ENCODE measurements around the gene SPSB1.

- TF ChIP-seq CTCF (IDR thresholded peaks at IDR 0.05), result no peak
- TF ChIP-seq POLR2A (IDR thresholded peaks at IDR 0.05), result no peak
These were observed 48.7 kb downstream of the SPSB1 start for GRCh38 chr1:9341301-9341845.

Measured in prostate gland (tissue), 2 donors.